Panc1 (cell line): ENCODE results near the gene KRT84.

Experiments used
- POLR2AphosphoS5 ChIP-seq: IDR thresholded peaks from 2 replicates; pipeline ENCODE4 v1.6.1; 2012; ENCODE audit warnings: mild to moderate bottlenecking, low read depth, low read length, moderate library complexity
- REST ChIP-seq, 2 experiments: IDR thresholded peaks; 2 replicates each; pipeline ENCODE4 v1.6.1; 2011 to 2012; ENCODE audit warnings: low read depth in 2 of 2, control low read depth in 1 of 2, low read length in 1 of 2, mild to moderate bottlenecking in 1 of 2, moderate library complexity in 1 of 2; ENCODE audit not compliant: insufficient read depth in 1 of 2
- SIN3A ChIP-seq: IDR thresholded peaks from 2 replicates; pipeline ENCODE4 v1.6.1; 2012; ENCODE audit warnings: low read depth, mild to moderate bottlenecking, low read length, moderate library complexity, borderline replicate concordance; ENCODE audit not compliant: insufficient read depth
- TF ChIP-seq, protein P1 (sequence below): fragments of 450-650 bp; IDR thresholded peaks from 2 replicates; pipeline ENCODE4 v1.5.1; 2017; ENCODE audit warnings: mild to moderate bottlenecking

DNA sequence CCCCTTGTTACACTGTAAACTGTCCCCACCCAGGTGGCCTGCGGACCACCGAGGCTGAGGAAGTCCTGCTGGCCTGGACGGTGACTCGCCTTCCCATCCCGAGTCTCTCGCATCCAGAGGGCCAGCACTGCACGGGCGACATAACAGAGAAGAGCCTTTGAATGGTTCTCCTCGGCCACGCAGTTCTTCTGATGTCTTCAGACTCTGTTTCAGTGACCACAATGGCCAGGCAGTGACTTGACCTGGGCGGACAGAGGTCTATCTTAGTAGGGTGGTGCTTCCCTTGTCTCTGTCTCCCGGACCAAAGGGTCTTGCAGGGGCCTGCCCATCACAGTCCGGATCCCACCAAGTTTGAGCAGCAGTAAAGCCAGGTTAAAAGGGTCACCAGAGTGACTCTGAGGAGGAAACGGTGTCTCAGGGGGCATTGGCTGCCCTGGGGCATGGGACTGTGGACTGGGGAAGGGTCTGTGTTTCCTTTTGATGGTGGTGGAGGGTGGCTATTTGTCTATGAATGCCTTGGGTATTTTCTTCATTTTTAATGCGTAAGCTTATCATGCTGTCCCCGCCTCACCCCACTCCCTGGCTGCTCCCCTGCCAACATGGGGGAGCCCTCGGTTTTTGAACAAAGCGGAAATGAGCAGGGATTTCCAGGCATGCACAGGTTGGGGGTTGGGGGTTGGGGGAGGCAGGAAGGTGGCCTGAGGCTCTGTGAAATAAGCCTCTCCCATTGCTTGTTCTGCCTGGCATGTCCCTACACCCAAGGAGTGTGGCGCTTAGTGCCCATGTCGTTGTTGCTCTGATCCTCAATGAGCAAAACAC is 28.5 kb downstream of the KRT84 start:
- TF ChIP-seq POLR2AphosphoS5 (no peak), REST (IDR thresholded peaks at IDR 0.05; ENCODE audit: insufficient read depth in 1 of 2, low read depth in 2 of 2, low read length in 1 of 2) (no peak), SIN3A (no peak)
- TF ChIP-seq, protein P1, sequence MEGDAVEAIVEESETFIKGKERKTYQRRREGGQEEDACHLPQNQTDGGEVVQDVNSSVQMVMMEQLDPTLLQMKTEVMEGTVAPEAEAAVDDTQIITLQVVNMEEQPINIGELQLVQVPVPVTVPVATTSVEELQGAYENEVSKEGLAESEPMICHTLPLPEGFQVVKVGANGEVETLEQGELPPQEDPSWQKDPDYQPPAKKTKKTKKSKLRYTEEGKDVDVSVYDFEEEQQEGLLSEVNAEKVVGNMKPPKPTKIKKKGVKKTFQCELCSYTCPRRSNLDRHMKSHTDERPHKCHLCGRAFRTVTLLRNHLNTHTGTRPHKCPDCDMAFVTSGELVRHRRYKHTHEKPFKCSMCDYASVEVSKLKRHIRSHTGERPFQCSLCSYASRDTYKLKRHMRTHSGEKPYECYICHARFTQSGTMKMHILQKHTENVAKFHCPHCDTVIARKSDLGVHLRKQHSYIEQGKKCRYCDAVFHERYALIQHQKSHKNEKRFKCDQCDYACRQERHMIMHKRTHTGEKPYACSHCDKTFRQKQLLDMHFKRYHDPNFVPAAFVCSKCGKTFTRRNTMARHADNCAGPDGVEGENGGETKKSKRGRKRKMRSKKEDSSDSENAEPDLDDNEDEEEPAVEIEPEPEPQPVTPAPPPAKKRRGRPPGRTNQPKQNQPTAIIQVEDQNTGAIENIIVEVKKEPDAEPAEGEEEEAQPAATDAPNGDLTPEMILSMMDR: no peak
